ENCODE results near the gene PPP1R14B.

The PPP1R14B gene

GRCh38 chr11:64224891-64225607 is 21.7 kb downstream of the PPP1R14B start:
- Mint-ChIP-seq H3K9me3 (no peaks in the 10 kb centered on the region), H3K4me1 (peaks cover 35% of the 10 kb centered on the region), H3K27ac (peak overlapping the region; percentile 74), H3K36me3 (no peaks in the 10 kb centered on the region), H3K27me3 (no peaks in the 10 kb centered on the region), H3K4me3 (peak overlapping the region; percentile 87)

GRCh38 chr11:64224151-64224890 is 22.4 kb downstream of the PPP1R14B start:
- H3K9me3 Mint-ChIP-seq: no peaks in the 10 kb centered on the region
- peak overlapping the region; percentile 17 for H3K27ac Mint-ChIP-seq
- H3K4me3 Mint-ChIP-seq: peak overlapping the region; percentile 87
- H3K4me1 Mint-ChIP-seq: peaks cover 28% of the 10 kb centered on the region
- H3K36me3 Mint-ChIP-seq: no peaks in the 10 kb centered on the region
- H3K27me3 Mint-ChIP-seq: no peaks in the 10 kb centered on the region

GRCh38 chr11:64223001-64223651 is 23.6 kb downstream of the PPP1R14B start:
- peaks cover 25% of the 10 kb centered on the region for H3K4me1 Mint-ChIP-seq
- H3K27me3 Mint-ChIP-seq: no peaks in the 10 kb centered on the region
- H3K36me3 Mint-ChIP-seq: no peaks in the 10 kb centered on the region
- no peaks in the 10 kb centered on the region for H3K9me3 Mint-ChIP-seq
- no peak overlapping the region for H3K27ac Mint-ChIP-seq
- no peak overlapping the region for H3K4me3 Mint-ChIP-seq

DNA sequence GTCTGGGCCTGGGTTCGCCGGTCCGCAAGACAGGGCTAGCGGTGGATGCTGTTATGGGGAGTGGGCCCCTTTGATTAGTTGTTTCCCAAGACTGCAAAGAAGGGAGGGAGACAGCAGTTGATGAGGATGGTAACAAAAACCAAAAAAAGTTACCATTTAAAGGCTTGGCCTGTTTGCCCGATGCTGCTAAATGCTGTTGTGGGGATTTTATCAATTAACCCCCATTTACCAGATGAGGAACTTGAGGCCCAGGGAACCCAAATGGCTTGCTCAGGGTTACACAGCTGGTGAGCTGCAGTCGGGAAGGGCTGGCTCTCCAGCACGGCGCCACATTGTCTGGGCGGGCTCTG is 24.1 kb downstream of the PPP1R14B start:
- Mint-ChIP-seq H3K27ac (no peak overlapping the region), H3K36me3 (no peaks in the 10 kb centered on the region), H3K27me3 (no peaks in the 10 kb centered on the region), H3K4me1 (peaks cover 22% of the 10 kb centered on the region), H3K4me3 (no peak overlapping the region), H3K9me3 (no peaks in the 10 kb centered on the region)

GRCh38 chr11:64220798-64221197 is 25.9 kb downstream of the PPP1R14B start:
- H3K27me3 Mint-ChIP-seq: no peaks in the 10 kb centered on the region
- H3K27ac Mint-ChIP-seq: no peak overlapping the region
- H3K4me1 Mint-ChIP-seq: peaks cover 17% of the 10 kb centered on the region
- H3K9me3 Mint-ChIP-seq: no peaks in the 10 kb centered on the region
- no peak overlapping the region for H3K4me3 Mint-ChIP-seq
- peaks cover 4% of the 10 kb centered on the region for H3K36me3 Mint-ChIP-seq

DNA sequence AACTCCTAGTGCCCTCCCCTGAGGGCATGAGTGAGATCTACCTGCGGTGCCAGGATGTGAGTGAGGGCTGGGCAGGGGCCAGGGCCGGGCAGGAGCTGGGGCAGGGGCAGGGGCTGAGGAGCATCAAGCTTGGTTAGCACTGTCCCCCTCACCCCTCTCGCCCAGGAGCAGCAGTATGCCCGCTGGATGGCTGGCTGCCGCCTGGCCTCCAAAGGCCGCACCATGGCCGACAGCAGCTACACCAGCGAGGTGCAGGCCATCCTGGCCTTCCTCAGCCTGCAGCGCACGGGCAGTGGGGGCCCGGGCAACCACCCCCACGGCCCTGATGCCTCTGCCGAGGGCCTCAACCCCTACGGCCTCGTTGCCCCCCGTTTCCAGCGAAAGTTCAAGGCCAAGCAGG is 26.5 kb downstream of the PPP1R14B start:
- no peak overlapping the region for H3K27ac Mint-ChIP-seq
- peaks cover 15% of the 10 kb centered on the region for H3K4me1 Mint-ChIP-seq
- peaks cover 4% of the 10 kb centered on the region for H3K36me3 Mint-ChIP-seq
- no peaks in the 10 kb centered on the region for H3K27me3 Mint-ChIP-seq
- H3K9me3 Mint-ChIP-seq: no peaks in the 10 kb centered on the region
- no peak overlapping the region for H3K4me3 Mint-ChIP-seq

- Mint-ChIP-seq H3K27me3 (no peaks in the 10 kb centered on the region), H3K9me3 (no peaks in the 10 kb centered on the region), H3K27ac (no peak overlapping the region), H3K4me3 (no peak overlapping the region), H3K36me3 (peaks cover 8% of the 10 kb centered on the region), H3K4me1 (peaks cover 15% of the 10 kb centered on the region)
These were observed 27.0 kb downstream of the PPP1R14B start for GRCh38 chr11:64219755-64220154.

DNA sequence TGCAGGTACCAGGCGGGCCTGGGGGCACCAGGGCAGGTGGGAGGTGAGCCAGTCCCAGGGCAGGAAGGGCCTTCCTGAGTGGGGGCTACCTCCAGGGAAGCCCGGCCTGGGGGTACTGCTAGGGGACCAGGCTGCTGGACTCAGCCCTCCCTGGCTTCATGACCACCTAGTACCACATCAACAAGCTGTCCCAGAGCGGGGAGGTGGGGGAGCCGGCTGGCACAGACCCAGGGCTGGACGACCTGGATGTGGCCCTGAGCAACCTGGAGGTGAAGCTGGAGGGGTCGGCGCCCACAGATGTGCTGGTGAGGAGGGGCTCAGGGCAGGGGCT is 27.4 kb downstream of the PPP1R14B start:
- Mint-ChIP-seq H3K27me3 (no peaks in the 10 kb centered on the region), H3K4me1 (peaks cover 13% of the 10 kb centered on the region), H3K36me3 (peaks cover 8% of the 10 kb centered on the region), H3K27ac (no peak overlapping the region), H3K4me3 (no peak overlapping the region), H3K9me3 (no peaks in the 10 kb centered on the region)

DNA sequence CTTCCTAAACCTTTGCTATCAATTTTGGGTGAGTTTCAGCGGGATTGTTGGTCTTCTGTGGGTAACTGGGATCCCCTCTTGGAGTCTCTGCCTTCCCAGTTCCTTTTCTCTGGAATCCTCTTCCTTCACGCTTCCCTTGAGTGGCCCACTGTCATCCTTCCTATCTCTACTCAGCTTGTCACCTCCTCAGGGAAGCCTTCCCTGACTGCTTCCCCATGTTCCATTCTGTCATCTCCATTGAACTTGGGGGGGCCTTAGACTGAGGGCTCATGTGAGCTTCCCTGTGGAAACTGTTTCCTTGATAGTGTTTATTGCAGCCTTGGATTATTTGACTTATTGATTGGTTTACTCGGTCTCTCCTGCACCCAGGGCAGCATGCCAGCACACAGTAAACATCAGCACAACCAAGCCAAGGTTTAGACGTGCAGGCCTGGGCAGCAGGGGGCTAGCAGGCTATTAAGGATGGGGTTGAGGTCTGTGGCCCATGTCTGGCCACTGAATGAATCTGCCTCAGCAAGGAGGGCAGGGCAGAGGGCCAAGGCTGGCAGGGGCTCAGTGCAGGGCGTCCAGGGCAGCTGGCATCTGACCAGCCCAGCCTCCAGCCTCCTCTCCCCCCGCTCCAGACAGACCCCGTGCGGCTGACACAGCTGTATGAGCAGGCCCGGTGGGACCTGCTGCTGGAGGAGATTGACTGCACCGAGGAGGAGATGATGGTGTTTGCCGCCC is 28.0 kb downstream of the PPP1R14B start:
- peak overlapping the region; percentile 19 for H3K27ac Mint-ChIP-seq
- H3K4me3 Mint-ChIP-seq: no peak overlapping the region
- H3K9me3 Mint-ChIP-seq: no peaks in the 10 kb centered on the region
- H3K36me3 Mint-ChIP-seq: peaks cover 10% of the 10 kb centered on the region
- H3K4me1 Mint-ChIP-seq: peaks cover 15% of the 10 kb centered on the region
- no peaks in the 10 kb centered on the region for H3K27me3 Mint-ChIP-seq

GRCh38 chr11:64216879-64217278 is 29.9 kb downstream of the PPP1R14B start:
- H3K27ac Mint-ChIP-seq: no peak overlapping the region
- no peak overlapping the region for H3K4me3 Mint-ChIP-seq
- H3K9me3 Mint-ChIP-seq: no peaks in the 10 kb centered on the region
- peaks cover 27% of the 10 kb centered on the region for H3K4me1 Mint-ChIP-seq
- H3K36me3 Mint-ChIP-seq: peaks cover 15% of the 10 kb centered on the region
- no peaks in the 10 kb centered on the region for H3K27me3 Mint-ChIP-seq

DNA sequence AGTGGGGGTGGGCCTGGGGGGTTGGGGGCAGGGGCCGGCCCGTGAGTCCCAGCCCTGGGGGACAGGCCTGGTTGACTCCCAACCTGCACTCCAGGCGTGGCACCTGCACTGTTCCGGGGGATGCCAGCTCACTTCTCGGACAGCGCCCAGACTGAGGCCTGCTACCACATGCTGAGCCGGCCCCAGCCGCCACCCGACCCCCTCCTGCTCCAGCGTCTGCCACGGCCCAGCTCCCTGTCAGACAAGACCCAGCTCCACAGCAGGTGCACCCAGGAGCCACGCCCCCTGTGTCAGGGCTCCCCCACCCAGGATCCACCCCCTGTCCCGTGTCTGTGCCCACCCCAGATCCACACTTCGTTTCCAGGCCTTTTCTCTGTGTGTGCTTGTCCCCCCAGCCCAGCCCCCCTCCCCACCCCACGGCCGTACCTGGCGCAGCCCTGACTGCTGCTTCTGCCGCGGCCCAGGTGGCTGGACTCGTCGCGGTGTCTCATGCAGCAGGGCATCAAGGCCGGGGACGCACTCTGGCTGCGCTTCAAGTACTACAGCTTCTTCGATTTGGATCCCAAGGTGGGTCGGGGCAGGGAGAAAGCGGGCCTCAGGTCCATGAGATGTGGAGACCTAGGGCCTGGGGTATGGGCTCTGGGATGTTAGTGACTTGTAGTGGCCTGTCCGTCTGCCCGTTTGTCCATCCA is 35.4 kb downstream of the PPP1R14B start:
- peaks cover 20% of the 10 kb centered on the region for H3K36me3 Mint-ChIP-seq
- peaks cover 32% of the 10 kb centered on the region for H3K4me1 Mint-ChIP-seq

DNA sequence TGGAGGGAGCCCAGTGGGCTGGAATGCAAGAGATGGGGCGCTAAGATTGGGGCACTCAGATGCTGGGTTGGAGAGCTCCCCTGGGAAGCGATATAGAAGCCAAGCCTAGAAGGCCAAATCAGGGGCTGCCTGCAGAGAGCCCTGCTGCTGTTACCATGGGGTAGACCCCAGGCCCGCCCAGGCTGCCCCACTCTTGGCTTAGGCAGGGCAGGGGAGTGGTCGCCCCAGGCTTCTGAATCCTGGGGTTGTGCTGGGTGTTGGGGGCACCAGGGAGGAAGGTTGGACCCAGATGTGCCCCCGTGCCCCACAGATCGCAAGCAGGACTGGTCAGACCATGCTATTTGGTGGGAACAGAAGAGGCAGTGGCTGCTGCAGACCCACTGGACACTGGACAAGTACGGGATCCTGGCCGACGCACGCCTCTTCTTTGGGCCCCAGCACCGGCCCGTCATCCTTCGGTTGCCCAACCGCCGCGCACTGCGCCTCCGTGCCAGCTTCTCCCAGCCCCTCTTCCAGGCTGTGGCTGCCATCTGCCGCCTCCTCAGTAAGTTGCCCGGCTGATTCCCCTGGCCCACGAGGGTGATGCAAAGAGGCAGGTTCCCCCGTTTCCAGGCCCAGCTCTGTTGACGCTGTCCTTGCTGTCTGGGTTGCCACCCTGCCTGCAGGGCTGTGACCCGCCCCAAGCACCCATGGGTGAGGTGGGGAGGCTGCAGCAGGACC is 36.3 kb downstream of the PPP1R14B start:
- no peak overlapping the region for H3K4me3 Mint-ChIP-seq
- peaks cover 38% of the 10 kb centered on the region for H3K4me1 Mint-ChIP-seq
- H3K9me3 Mint-ChIP-seq: no peaks in the 10 kb centered on the region
- no peaks in the 10 kb centered on the region for H3K27me3 Mint-ChIP-seq
- H3K36me3 Mint-ChIP-seq: peaks cover 20% of the 10 kb centered on the region
- H3K27ac Mint-ChIP-seq: no peak overlapping the region

More for the DNA sequence above, 35.4 kb downstream of the PPP1R14B start:
- peak overlapping the region; percentile 59 for H3K27ac Mint-ChIP-seq
- H3K4me3 Mint-ChIP-seq: no peak overlapping the region
- no peaks in the 10 kb centered on the region for H3K9me3 Mint-ChIP-seq
- H3K27me3 Mint-ChIP-seq: no peaks in the 10 kb centered on the region

- peak overlapping the region; percentile 88 for H3K27ac Mint-ChIP-seq
- H3K4me3 Mint-ChIP-seq: peak overlapping the region; percentile 4
These were observed 37.2 kb downstream of the PPP1R14B start for GRCh38 chr11:64209563-64209843.

GRCh38 chr11:64208796-64209562 is 37.8 kb downstream of the PPP1R14B start:
- Mint-ChIP-seq H3K27me3 (no peaks in the 10 kb centered on the region), H3K4me3 (peak overlapping the region; percentile 93), H3K27ac (peak overlapping the region; percentile 88), H3K36me3 (peaks cover 21% of the 10 kb centered on the region), H3K9me3 (no peaks in the 10 kb centered on the region), H3K4me1 (peaks cover 41% of the 10 kb centered on the region)

More at GRCh38 chr11:64209563-64209843, 37.2 kb downstream of the PPP1R14B start:
- Mint-ChIP-seq H3K27me3 (no peaks in the 10 kb centered on the region), H3K36me3 (peaks cover 18% of the 10 kb centered on the region), H3K9me3 (no peaks in the 10 kb centered on the region), H3K4me1 (peaks cover 36% of the 10 kb centered on the region)

Measured in activated naive CD4-positive, alpha-beta T cell treated with anti-CD3 and anti-CD28 coated beads, Interleukin-2, amount 50 U/mL, for 24 hours (primary cell).